HepG2 (cell line): ENCODE results near the gene ZFAND3. TPM values are rescaled to one million over a fixed set of nuclear protein-coding genes. Genes with fewer than 3 reads are reported as not detected.
A peak's percentile ranks its signal among the peaks of the same experiment; 100 is the strongest.

Experiments
- ATAC-seq: fragments of 200-7000 bp; cut with Tn5 transposase; 3 replicates; pipeline ENCODE4 v1.9.1; 2020; ENCODE audit warnings: mild to moderate bottlenecking, moderate library complexity
- BruUV-seq: library from RNA; stranded (reverse); fragments of 400-500 nt; replicated peaks from 2 replicates; lab custom pipeline; 2021; lab: Mats Ljungman, UMichigan
- CTCF ChIA-PET: fragments of 300-600 bp; formaldehyde crosslinking; extraction: SDS; loops from one replicate; lab custom pipeline; 2021; ENCODE audit warnings: low total read pairs, inconsistent platforms, low intra/inter-chr PET ratio; lab: Yijun Ruan, JAX
- POLR2A ChIA-PET: fragments of 350-600 bp; sonication (Branson Sonifier 250); formaldehyde crosslinking; loops from one replicate; lab custom pipeline; 2020; ENCODE audit warnings: antibody characterized with exemption, inconsistent platforms; lab: Yijun Ruan, JAX
- DNase-seq: peaks from one replicate; pipeline ENCODE4 v3.0.0-alpha.2; 2015; ENCODE audit warnings: low spot score
- FAIRE-seq: peaks from 3 replicates; lab custom pipeline; 2011; peaks lifted over from hg19 to GRCh38; lab: Jason Lieb, UNC
- H2AFZ ChIP-seq: one replicate; pipeline ENCODE4 v1.6.1; 2011; ENCODE audit warnings: low read length, inconsistent platforms
- H3K27ac ChIP-seq: fragments of 300-600 bp; 3 replicates; pipeline ENCODE4 v1.8.0; 2011; ENCODE audit warnings: mixed run types, mild to moderate bottlenecking, mixed read lengths, low read length, inconsistent platforms; ENCODE audit not compliant: insufficient read depth; ENCODE audit errors: extremely low read length
- H3K27me3 ChIP-seq, 2 experiments: fragments of 200-600 bp in 1 of 2; 2 replicates in 1 of 2; 3 replicates in 1 of 2; pipeline versions ENCODE4 v1.6.0 to v1.8.0; 2011; ENCODE audit warnings: low read length in 2 of 2, mild to moderate bottlenecking in 2 of 2, moderate library complexity in 2 of 2, inconsistent platforms in 1 of 2; ENCODE audit not compliant: insufficient read depth in 2 of 2, control insufficient read depth in 1 of 2
- H3K36me3 ChIP-seq, 2 experiments: fragments of 200-600 bp in 1 of 2; replicated peaks in 1 of 2; 2 replicates in 1 of 2; 3 replicates in 1 of 2; pipeline versions ENCODE4 v1.5.1 to v1.8.0; 2011; ENCODE audit warnings: low read length in 2 of 2, inconsistent platforms in 1 of 2; ENCODE audit not compliant: insufficient read depth in 2 of 2, control insufficient read depth in 1 of 2
- H3K4me1 ChIP-seq: 2 replicates; pipeline ENCODE4 v1.5.1; 2012; ENCODE audit warnings: low read length, inconsistent platforms; ENCODE audit not compliant: insufficient read depth
- H3K4me2 ChIP-seq: 2 replicates; pipeline ENCODE4 v1.6.0; 2011; ENCODE audit warnings: low read depth, low read length, inconsistent platforms
- H3K4me3 ChIP-seq, 3 experiments: fragments of 200-600 bp in 1 of 3; sonication (generic), shearing (Covaris generic) in 1 of 3; replicated peaks in 1 of 3; 2 replicates each; pipeline ENCODE4 v1.5.1; 2011 to 2016; ENCODE audit warnings: low read length in 3 of 3, inconsistent platforms in 2 of 3, low read depth in 2 of 3, mild to moderate bottlenecking in 2 of 3, control low read depth in 1 of 3, mixed read lengths in 1 of 3; ENCODE audit not compliant: insufficient read depth in 1 of 3
- H3K79me2 ChIP-seq: one replicate; pipeline ENCODE4 v1.6.1; 2011; ENCODE audit warnings: low read length, inconsistent platforms; ENCODE audit not compliant: insufficient read depth
- H3K9ac ChIP-seq: 2 replicates; pipeline ENCODE4 v1.6.0; 2011; ENCODE audit warnings: mild to moderate bottlenecking, low read depth, low read length, inconsistent platforms; ENCODE audit not compliant: insufficient read depth
- H3K9me3 ChIP-seq: 2 replicates; pipeline ENCODE4 v1.5.1; 2012; ENCODE audit warnings: mild to moderate bottlenecking, low read length
- H4K20me1 ChIP-seq: 2 replicates; pipeline ENCODE4 v1.6.0; 2011; ENCODE audit warnings: inconsistent platforms, mild to moderate bottlenecking, low read length, moderate library complexity; ENCODE audit not compliant: insufficient read depth
- ARNTL ChIP-seq: sonication (generic); formaldehyde crosslinking; IDR thresholded peaks from 2 replicates; pipeline ENCODE4 v1.4.0; 2020; ENCODE audit warnings: mild to moderate bottlenecking, missing genetic modification reagents
- ATM ChIP-seq: fragments of 450-650 bp; IDR thresholded peaks from 2 replicates; pipeline ENCODE4 v1.7.1; 2017; ENCODE audit warnings: mild to moderate bottlenecking, borderline replicate concordance
- PREB ChIP-seq: sonication (generic); formaldehyde crosslinking; IDR thresholded peaks from 2 replicates; pipeline ENCODE4 v1.4.0; 2020; ENCODE audit warnings: missing genetic modification reagents
- SIN3A ChIP-seq: IDR thresholded peaks from 2 replicates; pipeline ENCODE4 v1.6.1; 2011; ENCODE audit warnings: low read depth, mild to moderate bottlenecking, control low read depth, low read length, borderline replicate concordance
- TBX2 ChIP-seq: sonication (generic); formaldehyde crosslinking; IDR thresholded peaks from 2 replicates; pipeline ENCODE4 v1.5.0; 2020; ENCODE audit warnings: missing genetic modification reagents, mild to moderate bottlenecking, borderline replicate concordance
- ZBTB10 ChIP-seq: sonication (generic); formaldehyde crosslinking; IDR thresholded peaks from 2 replicates; pipeline ENCODE4 v1.4.0; 2020; ENCODE audit warnings: missing genetic modification reagents, borderline replicate concordance
- ZBTB42 ChIP-seq: sonication (generic); formaldehyde crosslinking; IDR thresholded peaks from 2 replicates; pipeline ENCODE4 v1.5.0; 2020; ENCODE audit warnings: mild to moderate bottlenecking, missing genetic modification reagents
- ZBTB8A ChIP-seq: sonication (generic); formaldehyde crosslinking; IDR thresholded peaks from 2 replicates; pipeline ENCODE4 v1.4.0; 2020; ENCODE audit warnings: mild to moderate bottlenecking, low read depth, missing genetic modification reagents, borderline replicate concordance
- ZNF710 ChIP-seq: sonication (generic); formaldehyde crosslinking; IDR thresholded peaks from 2 replicates; pipeline ENCODE4 v1.5.0; 2020; ENCODE audit warnings: mild to moderate bottlenecking, missing genetic modification reagents, borderline replicate concordance
- WGBS: methylation state at CpG from one replicate; pipeline ENCODE4 v1.1.6; 2017; ENCODE audit warnings: low lambda C conversion rate; 5-methylcytosine and 5-hydroxymethylcytosine counted together
- in situ Hi-C: cut with HindIII; loops from 2 replicates; pipeline ENCODE4 v1.10.0; 2017; ENCODE audit warnings: low pct_unique_long_range_greater_than_20kb; ENCODE audit not compliant: extremely low pct_ligation_motif_present
- intact Hi-C: fragments of 100-400 bp; cut with micrococcal nuclease; formaldehyde crosslinking; loops from one replicate; pipeline ENCODE4 v1.10.0; 2022; ENCODE audit not compliant: unreplicated experiment
- polyA plus RNA-seq, 8 experiments: library from polyadenylated mRNA; depleted of rRNA in 3 of 8; stranded (reverse) in 7 of 8; unstranded in 1 of 8; fragments of >200 nt; fragmentation: Illumina TruSeq in 4 of 8; extraction: Trizol in 4 of 8; gene quantifications; 2 replicates each; pipeline versions ENCODE4 v1.2.1 to v1.2.3, GENCODE V29; 2011 to 2016; ENCODE audit warnings: low read depth in 4 of 8, missing spikeins in 1 of 8, mixed read lengths in 1 of 8; ENCODE audit not compliant: insufficient read depth in 1 of 8
- total RNA-seq, 5 experiments: library from RNA; depleted of rRNA; stranded (reverse); fragments of >200 nt; fragmentation: Illumina TruSeq; extraction: Trizol; gene quantifications; 2 replicates each; pipeline ENCODE4 v1.2.3, GENCODE V29; 2016; ENCODE audit warnings: low read depth in 1 of 5

ZFAND3 gene
- total and polyA plus RNA-seq, 2 of the 13 experiments (the other 11 are each of a cell fraction or from before 2014, with no cell fraction given), result 16.4 to 17.1 TPM

GRCh38 chr6:38057994-38058393, 238.5 kb downstream of the ZFAND3 start:
- Histone ChIP-seq H3K4me1 (peaks cover 44% of the 10 kb centered on the region), H3K27me3 (no peaks in the 10 kb centered on the region), H2AFZ (no peak overlapping the region), H3K27ac (no peak overlapping the region), H3K9me3 (no peaks in the 10 kb centered on the region), H3K36me3 (peaks cover 5 to 17% of the 10 kb centered on the region in 2 experiments), H4K20me1 (no peaks in the 10 kb centered on the region), H3K4me3 (no peak overlapping the region), H3K79me2 (peaks cover 4% of the 10 kb centered on the region), H3K9ac (no peak overlapping the region)
- in situ Hi-C loops (no loop called here), intact Hi-C loops (no loop called here)
- DNase-seq, result peak; percentile 20
- BruUV-seq, result no TSS peak
- CTCF ChIA-PET, result no interaction called here
- POLR2A ChIA-PET, result no interaction called here
- no peak for TF ChIP-seq TBX2 (CRISPR knock-in tag)
- TF ChIP-seq, all 625 proteins: peak for 0
- FAIRE-seq, result no peak
- ATAC-seq, result no peak
- H3K4me2 ChIP-seq, result no peak overlapping the region

- intact Hi-C loops (no loop called here), in situ Hi-C loops (no loop called here)
- Histone ChIP-seq H3K4me1 (peaks cover 19% of the 10 kb centered on the region), H3K9me3 (no peaks in the 10 kb centered on the region), H4K20me1 (no peaks in the 10 kb centered on the region), H3K4me3 (no peak overlapping the region), H3K4me2 (no peak overlapping the region), H3K79me2 (no peaks in the 10 kb centered on the region), H3K36me3 (peaks cover 10 to 34% of the 10 kb centered on the region in 2 experiments), H3K27me3 (no peaks in the 10 kb centered on the region), H2AFZ (no peak overlapping the region), H3K27ac (no peak overlapping the region), H3K9ac (no peak overlapping the region)
- no TSS peak for BruUV-seq
- 98% methylated on average over 3 of the region's 3 CpGs for WGBS
- POLR2A ChIA-PET, result no interaction called here
- DNase-seq (no peak), ATAC-seq (no peak), FAIRE-seq (no peak)
- CTCF ChIA-PET, result no interaction called here
- TF ChIP-seq ZBTB10 (no peak), ARNTL (CRISPR knock-in tag) (no peak), SIN3A (no peak), ZBTB8A (CRISPR knock-in tag) (no peak), ATM (no peak), ZNF710 (CRISPR knock-in tag) (no peak), PREB (CRISPR knock-in tag) (no peak), ZBTB42 (CRISPR knock-in tag) (no peak)
Observed at GRCh38 chr6:38062066-38062465, 242.5 kb downstream of the ZFAND3 start.
